SIG-M5 treated with dmso at 0.1 percent for 504 hours (cell line): Measurements from ENCODE around the gene CD163.
A peak's percentile ranks its signal among the peaks of the same experiment; 100 is the strongest.
"Not testable (repeated sequence)": the region's sequence is repeated elsewhere in the genome, so short reads cannot be mapped to it uniquely, and the experiment has no call there.

Experiments
- DNase-seq: peaks from one replicate; lab custom pipeline; 2025; ENCODE audit not compliant: unreplicated experiment; lab: John Stamatoyannopoulos, UW

CD163 gene

DNA sequence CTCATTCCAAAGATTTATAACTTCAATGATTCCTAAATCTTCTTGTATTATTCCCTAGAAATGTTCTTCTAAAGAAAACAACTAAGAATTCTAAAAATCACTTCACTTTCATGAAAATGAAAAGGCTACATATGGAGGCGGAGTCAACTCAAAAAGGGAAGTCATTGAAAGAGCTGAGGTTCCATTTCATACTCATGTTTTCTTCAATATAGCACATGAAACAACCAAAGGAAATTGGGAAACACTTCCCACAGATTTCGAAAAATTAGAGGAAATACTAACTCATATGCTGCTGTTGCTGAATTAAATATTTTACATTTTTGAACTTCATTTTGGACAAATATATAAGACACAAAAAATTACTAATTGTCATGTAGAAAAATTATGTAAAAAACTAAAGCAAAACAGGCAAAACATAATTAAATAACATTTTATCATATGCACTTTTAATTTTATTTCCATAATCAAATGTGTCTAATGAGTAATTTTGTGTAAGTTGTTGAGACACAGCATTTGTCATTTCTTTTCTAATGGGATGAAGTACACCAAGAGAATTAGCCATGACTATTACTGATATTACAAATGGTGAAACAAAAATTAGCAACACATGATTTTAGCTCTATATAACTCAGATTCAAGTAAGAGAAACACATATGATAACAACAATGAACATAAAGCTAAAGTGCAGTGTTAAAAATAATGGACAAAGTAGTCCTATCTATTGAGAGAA lies at the start of gene CD163:
Gene CD163 (minus strand): TSS at position 92 of the 730 bp plus-strand sequence. CDS start 87 bp downstream, at position 5.
- DNase-seq, result peak; percentile 71

GRCh38 chr12:7542813-7543212 lies 39.2 kb upstream of the CD163 start:
- DNase-seq, result peak; percentile 23

DNA sequence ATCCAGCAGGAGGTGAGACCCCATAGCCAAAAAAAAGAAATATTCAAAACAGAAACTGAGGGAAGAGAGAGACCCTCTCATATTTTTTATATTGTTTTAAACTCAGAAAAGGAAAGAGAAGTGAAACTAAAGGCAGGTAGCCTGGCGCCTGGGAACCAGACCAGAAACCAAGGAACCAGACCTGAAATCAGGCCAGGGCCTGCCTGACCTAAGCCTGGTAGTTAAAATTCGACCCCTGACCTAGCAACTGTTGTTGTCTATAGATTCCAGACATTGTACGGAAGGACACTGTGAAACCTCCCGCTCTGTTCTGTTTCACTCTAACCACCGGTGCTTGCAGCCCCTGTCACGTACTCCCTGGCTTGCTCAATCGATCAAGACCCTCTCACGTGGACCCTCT lies 38.5 kb upstream of the CD163 start:
- DNase-seq, result no peak

DNA sequence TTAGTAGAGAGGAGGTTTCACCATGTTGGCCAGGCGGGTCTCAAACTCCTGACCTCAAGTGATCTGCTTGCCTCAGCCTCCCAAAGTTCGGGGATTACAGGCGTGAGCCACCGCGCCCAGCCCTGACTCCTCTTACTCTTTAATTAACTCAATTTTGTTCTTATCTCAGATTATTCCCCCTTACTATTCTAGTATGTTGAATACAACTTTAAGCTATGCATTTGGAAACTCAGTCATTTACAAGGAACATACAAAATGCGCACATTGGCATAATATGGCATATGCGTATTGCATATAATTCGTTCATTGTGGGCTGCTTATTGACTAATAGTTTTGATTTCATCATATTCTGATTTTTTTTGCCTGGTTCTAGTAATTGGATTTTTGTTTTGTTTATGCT lies 10.8 kb upstream of the CD163 start:
- no peak for DNase-seq

DNA sequence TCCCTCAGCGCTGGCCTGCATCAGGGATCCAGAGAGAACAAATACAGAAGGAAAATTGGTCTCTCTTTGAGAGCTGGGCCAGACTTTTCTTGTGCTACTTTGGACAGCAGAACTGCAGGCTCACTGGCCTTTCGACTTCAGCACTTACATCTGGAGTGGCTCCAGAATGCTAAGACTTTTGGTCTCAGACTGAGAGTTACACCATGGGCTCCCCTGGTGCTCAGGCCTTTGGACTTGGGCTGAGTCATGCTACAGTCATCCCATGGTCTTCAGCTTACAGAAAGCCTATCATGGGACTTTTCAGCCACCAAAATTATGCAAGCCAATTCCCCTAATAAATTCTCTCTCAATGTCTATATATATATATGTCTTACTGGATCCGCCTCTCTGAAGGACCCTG lies 9.0 kb upstream of the CD163 start:
- DNase-seq, result peak; percentile 13

DNA sequence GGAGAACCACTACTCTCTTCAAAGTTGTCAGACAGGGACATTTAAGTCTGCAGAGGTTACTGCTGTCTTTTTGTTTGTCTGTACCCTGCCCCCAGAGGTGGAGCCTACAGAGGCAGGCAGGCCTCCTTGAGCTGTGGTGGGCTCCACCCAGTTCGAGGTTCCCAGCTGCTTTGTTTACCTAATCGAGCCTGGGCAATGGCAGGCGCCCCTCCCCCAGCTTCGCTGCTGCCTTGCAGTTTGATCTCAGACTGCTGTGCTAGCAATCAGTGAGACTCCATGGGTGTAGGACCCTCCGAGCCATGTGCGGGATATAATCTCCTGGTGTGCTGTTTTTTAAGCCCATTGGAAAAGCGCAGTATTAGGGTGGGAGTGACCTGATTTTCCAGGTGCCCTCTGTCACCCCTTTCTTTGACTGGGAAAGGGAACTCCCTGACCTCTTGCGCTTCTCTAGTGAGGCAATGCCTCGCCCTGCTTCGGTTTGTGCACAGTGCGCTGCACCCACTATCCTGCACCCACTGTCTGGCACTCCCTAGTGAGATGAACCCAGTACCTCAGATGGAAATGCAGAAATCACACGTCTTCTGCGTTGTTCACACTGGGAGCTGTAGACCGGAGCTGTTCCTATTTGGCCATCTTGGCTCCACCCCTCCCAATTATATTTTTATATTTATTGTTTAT lies 6.4 kb upstream of the CD163 start:
- not testable (repeated sequence) for DNase-seq

GRCh38 chr12:7502612-7503011 lies 965 bp downstream of the CD163 start:
- DNase-seq, result no peak

DNA sequence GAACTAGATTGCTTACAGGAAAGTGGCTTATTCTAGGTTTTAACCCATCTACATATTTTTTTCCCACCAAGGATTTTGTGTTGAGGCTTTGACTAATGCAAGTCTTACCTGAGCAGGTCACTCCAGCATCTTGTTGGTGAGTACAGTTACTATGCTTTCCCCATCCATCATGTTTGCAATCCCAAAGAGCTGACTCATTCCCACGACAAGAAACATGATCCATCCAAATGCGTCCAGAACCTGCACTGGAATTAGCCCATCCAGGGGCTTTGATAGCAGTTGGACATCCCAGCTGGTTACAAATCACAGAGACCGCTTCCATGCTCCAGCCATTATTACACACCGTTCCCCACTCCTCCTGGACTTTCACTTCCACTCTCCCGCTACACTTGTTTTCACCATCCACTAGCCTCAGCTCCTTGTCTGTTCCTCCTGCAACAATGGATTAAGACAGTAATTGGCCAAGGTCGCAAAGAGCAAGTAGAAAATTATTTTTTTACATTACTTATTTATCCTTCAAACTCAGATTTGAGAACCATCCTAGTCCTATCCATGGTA lies 2.5 kb downstream of the CD163 start:
- DNase-seq, result no peak

DNA sequence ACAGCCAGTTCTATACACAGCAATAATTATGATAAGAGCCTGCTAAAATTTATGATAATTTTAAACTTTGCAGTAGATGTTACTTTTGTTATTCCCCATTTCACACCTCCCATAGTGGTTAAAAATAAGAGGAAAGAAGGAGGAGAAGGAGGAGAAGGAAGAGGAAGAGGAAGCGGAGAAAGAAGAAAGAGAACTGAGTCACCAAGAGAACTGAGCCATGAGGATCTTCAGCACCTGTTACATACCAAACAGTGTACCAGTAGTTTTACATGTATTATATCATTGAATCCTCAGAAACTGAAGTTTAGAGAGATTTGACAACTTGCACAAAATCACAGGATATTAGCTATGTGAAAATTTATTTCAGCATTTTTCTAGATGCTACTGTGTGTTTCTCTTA lies 3.9 kb downstream of the CD163 start:
- DNase-seq, result no peak

GRCh38 chr12:7498809-7499208 lies 4.8 kb downstream of the CD163 start:
- DNase-seq, result peak; percentile 71

GRCh38 chr12:7497661-7498060 lies 5.9 kb downstream of the CD163 start:
- DNase-seq, result no peak

DNA sequence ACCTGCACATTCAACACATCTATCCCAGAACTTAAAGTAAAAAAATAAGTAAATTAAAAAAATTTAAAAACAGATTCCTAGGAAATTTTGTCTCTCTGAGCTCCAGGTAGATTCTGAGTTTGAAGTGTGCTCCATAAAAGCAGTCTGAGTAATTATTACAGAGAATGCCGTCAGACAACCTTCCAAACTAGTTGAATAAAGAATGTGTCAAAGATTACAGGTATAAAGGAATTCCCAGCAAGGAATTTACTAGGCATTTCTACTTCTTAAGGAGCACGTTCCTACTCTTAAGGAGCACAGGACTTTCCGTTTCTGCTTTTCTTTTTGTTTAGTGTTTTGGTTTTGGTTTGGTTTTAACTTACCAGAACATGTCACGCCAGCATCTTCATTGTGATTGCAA lies 7.1 kb downstream of the CD163 start:
- DNase-seq, result no peak

DNA sequence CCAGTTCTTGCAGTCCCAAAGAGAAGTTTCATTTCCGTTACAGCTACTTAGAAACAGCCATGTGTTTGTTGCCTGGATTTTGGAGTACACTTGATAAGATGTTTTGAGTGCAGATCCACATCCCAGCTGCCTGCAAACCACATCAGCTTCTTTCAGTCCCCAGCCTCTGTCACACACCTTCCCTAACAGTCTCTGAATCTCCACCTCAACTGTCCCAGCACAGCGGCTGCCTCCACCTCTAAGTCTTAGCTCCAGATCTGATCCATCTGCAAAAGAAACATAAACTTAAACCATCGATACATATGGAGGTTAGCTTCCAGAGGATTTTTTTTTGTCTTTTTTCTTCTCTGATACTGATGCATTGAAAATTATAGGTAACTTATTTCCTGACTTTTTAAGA lies 8.4 kb downstream of the CD163 start:
- DNase-seq, result no peak

- DNase-seq, result no peak
Measured at GRCh38 chr12:7493006-7493405, 10.6 kb downstream of the CD163 start.

DNA sequence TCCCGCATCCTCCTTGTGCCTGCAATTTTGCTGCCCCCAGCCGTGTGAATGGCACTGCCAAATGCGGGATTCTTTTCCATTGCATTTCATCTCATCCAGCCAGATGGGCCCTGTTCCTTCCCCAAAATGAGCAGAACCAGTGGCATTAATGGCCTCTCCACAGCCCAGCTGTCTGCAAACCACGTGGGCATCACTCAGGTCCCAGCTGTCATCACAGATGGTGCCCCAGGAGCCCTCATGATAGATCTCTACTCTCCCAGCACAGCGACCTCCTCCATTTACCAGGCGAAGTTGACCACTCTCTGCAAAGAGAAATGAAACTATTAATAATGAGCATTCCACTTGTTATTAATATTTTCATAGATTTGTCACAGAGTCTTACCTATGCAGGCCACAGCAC lies 17.1 kb downstream of the CD163 start:
- no peak for DNase-seq

DNA sequence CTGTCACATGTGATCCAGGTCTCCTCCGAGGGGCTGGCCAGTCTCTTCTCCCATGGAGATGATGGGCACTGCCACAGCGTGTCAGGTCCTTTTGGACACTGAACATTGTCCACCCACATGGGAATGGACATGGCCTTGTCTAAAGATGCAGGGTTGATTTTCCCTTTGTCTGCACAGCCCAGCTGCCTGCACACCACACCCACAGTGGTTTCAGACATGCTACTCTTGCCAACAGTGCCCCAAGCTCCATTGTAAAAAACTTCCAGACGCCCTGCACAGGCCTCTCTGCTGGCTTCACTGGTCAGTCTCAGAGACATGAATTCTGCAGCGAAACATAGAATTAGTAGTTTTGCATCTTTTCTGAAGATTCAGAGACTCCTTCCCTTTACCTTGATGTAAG lies 18.5 kb downstream of the CD163 start:
- no peak for DNase-seq

- DNase-seq, result no peak
Measured at GRCh38 chr12:7483343-7483742, 20.2 kb downstream of the CD163 start.

- DNase-seq, result no peak
Measured at GRCh38 chr12:7479771-7480170, 23.8 kb downstream of the CD163 start.

DNA sequence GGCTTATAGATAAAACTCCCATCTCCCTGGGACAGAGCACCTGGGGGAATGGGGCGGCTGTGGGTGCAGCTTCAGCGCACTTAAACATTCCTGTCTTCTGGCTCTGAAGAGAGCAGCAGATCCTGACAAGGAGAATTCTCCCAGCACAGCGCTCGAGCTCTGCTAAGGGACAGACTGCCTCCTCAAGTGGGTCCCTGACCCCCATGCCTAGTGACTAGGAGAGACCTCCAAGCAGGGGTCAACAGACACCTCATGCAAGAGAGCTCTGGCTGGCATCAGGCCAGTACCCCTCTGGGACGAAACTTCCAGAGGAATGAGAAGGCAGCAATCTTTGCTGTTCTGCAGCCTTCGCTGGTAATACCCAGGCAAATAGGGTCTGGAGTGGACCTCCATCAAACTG lies 31.5 kb downstream of the CD163 start:
- no peak for DNase-seq

- peak; percentile 38 for DNase-seq
Measured at GRCh38 chr12:7460375-7461259, 43.0 kb downstream of the CD163 start.

GRCh38 chr12:7459973-7460372 lies 43.6 kb downstream of the CD163 start:
- no peak for DNase-seq
